Endothelial cell of umbilical vein (primary cell): ENCODE data around the gene ANKRD28.

Experiments used
- EZH2 ChIP-seq: IDR thresholded peaks from 2 replicates; pipeline ENCODE4 v1.6.1; 2012; ENCODE audit warnings: borderline replicate concordance, low read depth, mild to moderate bottlenecking, moderate library complexity, low read length, inconsistent platforms; ENCODE audit not compliant: severe bottlenecking
- FOS ChIP-seq: IDR thresholded peaks from 2 replicates; pipeline ENCODE4 v1.6.1; 2011; ENCODE audit warnings: mild to moderate bottlenecking, low read length, moderate library complexity, borderline replicate concordance; ENCODE audit not compliant: insufficient read depth
- GATA2 ChIP-seq: IDR thresholded peaks from 2 replicates; pipeline ENCODE4 v1.7.0; 2011; ENCODE audit warnings: low read depth, mild to moderate bottlenecking, moderate library complexity, mixed read lengths, low read length; ENCODE audit not compliant: insufficient read length, insufficient read depth
- MYC ChIP-seq: IDR thresholded peaks from one replicate; pipeline ENCODE4 v1.6.1; 2011; ENCODE audit warnings: mild to moderate bottlenecking, low read depth, low read length
- POLR2A ChIP-seq: IDR thresholded peaks from 2 replicates; pipeline ENCODE4 v1.6.1; 2012; ENCODE audit warnings: low read depth, mild to moderate bottlenecking, control low read depth, low read length
- POLR2AphosphoS5 ChIP-seq: IDR thresholded peaks from 2 replicates; pipeline ENCODE4 v1.6.1; 2012; ENCODE audit warnings: low read depth, mild to moderate bottlenecking, control low read depth, low read length, moderate library complexity; ENCODE audit not compliant: insufficient read depth
- TF ChIP-seq, protein P1 (sequence below), 2 donors: IDR thresholded peaks; 1 replicate in 1 of 2; 2 replicates in 1 of 2; pipeline ENCODE4 v1.5.1; 2011; ENCODE audit warnings: low read length in 2 of 2, mild to moderate bottlenecking in 2 of 2, moderate library complexity in 2 of 2, control low read depth in 1 of 2, inconsistent platforms in 1 of 2, low read depth in 1 of 2; ENCODE audit not compliant: insufficient read depth in 1 of 2; ENCODE audit errors: extremely low read depth in 1 of 2
- TF ChIP-seq, protein P2 (sequence below): IDR thresholded peaks from 2 replicates; pipeline ENCODE4 v1.6.1; 2011; ENCODE audit not compliant: insufficient read depth, insufficient read length

- no peak for TF ChIP-seq EZH2
- no peak for TF ChIP-seq FOS
- TF ChIP-seq, protein P1, sequence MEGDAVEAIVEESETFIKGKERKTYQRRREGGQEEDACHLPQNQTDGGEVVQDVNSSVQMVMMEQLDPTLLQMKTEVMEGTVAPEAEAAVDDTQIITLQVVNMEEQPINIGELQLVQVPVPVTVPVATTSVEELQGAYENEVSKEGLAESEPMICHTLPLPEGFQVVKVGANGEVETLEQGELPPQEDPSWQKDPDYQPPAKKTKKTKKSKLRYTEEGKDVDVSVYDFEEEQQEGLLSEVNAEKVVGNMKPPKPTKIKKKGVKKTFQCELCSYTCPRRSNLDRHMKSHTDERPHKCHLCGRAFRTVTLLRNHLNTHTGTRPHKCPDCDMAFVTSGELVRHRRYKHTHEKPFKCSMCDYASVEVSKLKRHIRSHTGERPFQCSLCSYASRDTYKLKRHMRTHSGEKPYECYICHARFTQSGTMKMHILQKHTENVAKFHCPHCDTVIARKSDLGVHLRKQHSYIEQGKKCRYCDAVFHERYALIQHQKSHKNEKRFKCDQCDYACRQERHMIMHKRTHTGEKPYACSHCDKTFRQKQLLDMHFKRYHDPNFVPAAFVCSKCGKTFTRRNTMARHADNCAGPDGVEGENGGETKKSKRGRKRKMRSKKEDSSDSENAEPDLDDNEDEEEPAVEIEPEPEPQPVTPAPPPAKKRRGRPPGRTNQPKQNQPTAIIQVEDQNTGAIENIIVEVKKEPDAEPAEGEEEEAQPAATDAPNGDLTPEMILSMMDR (IDR thresholded peaks at IDR 0.05; ENCODE audit: extremely low read depth in 1 of 2, insufficient read depth in 1 of 2, low read depth in 1 of 2, low read length in 2 of 2): no peak
- TF ChIP-seq, protein P2, sequence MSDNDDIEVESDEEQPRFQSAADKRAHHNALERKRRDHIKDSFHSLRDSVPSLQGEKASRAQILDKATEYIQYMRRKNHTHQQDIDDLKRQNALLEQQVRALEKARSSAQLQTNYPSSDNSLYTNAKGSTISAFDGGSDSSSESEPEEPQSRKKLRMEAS: no peak
- TF ChIP-seq POLR2A: no peak
- TF ChIP-seq POLR2AphosphoS5: no peak
- TF ChIP-seq MYC: no peak
- no peak for TF ChIP-seq GATA2
Measured at GRCh38 chr3:15825016-15825415, 27.2 kb upstream of the ANKRD28 start.
